ENCODE results near the gene MYO10. TPM values are rescaled to one million over a fixed set of nuclear protein-coding genes. Genes with fewer than 3 reads are reported as not detected.

Gene MYO10
- total RNA-seq, 2 donors from 2014 or later: 40.0 to 89.2 TPM

DNA sequence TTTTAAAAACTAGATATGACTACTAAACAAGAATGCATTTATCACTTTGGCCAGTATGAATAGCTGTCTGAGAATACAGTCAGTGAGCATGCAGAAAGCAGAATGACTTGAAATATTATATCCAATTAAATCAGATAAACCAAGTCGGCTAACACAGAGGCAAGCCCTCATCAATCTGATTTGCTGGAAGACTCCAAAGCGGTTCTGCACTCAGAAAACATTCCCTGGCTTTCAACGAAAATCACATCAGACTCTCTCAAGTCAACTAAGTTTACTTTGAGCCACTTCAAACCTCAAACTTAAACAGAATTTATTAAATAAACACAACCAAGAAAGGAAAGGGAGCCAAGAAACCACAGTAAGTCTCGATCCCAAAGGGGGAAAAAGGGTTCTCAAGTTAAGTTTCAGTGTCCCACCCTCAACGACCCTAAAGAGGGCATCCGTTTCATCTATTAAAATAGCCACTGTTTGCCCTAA, 1.4 kb downstream of the MYO10 start:
- TF ChIP-seq, protein P1, sequence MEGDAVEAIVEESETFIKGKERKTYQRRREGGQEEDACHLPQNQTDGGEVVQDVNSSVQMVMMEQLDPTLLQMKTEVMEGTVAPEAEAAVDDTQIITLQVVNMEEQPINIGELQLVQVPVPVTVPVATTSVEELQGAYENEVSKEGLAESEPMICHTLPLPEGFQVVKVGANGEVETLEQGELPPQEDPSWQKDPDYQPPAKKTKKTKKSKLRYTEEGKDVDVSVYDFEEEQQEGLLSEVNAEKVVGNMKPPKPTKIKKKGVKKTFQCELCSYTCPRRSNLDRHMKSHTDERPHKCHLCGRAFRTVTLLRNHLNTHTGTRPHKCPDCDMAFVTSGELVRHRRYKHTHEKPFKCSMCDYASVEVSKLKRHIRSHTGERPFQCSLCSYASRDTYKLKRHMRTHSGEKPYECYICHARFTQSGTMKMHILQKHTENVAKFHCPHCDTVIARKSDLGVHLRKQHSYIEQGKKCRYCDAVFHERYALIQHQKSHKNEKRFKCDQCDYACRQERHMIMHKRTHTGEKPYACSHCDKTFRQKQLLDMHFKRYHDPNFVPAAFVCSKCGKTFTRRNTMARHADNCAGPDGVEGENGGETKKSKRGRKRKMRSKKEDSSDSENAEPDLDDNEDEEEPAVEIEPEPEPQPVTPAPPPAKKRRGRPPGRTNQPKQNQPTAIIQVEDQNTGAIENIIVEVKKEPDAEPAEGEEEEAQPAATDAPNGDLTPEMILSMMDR (conservative IDR thresholded peaks at IDR 0.05): no peak
- 0% methylated on average over 4 to 6 of the region's 6 CpGs for WGBS, 2 experiments (ENCODE audit: insufficient coverage in 1 of 2, insufficient read length in 1 of 2)
- Histone ChIP-seq H3K9ac (ENCODE audit: extremely low read depth, low read length, poor library complexity, severe bottlenecking) (peak overlapping the region; percentile 90), H3K9me3 (ENCODE audit: control insufficient read depth, low read length) (no peaks in the 10 kb centered on the region), H3K27me3 (ENCODE audit: control insufficient read depth, insufficient read depth, low read length, poor library complexity, severe bottlenecking) (peaks cover 15% of the 10 kb centered on the region), H3K4me1 (ENCODE audit: control insufficient read depth, insufficient read depth, low read length) (peaks cover 4% of the 10 kb centered on the region), H3K4me3 (ENCODE audit: low read length) (peak overlapping the region; percentile 90), H3K27ac (ENCODE audit: low read depth, low read length) (no peak overlapping the region), H3K36me3 (ENCODE audit: control insufficient read depth, insufficient read depth, low read length) (peaks cover 15% of the 10 kb centered on the region)
- peak overlapping the region; percentile 85 for H3K27ac Mint-ChIP-seq
- peaks cover 59% of the 10 kb centered on the region for H3K4me1 Mint-ChIP-seq
- peaks cover 36% of the 10 kb centered on the region for H3K27me3 Mint-ChIP-seq (ENCODE audit: insufficient read depth)
- H3K4me3 Mint-ChIP-seq: peak overlapping the region; percentile 94
- DNase-seq: no peak
- no peaks in the 10 kb centered on the region for H3K9me3 Mint-ChIP-seq
- H3K36me3 Mint-ChIP-seq (ENCODE audit: low read depth): peaks cover 12% of the 10 kb centered on the region

DNA sequence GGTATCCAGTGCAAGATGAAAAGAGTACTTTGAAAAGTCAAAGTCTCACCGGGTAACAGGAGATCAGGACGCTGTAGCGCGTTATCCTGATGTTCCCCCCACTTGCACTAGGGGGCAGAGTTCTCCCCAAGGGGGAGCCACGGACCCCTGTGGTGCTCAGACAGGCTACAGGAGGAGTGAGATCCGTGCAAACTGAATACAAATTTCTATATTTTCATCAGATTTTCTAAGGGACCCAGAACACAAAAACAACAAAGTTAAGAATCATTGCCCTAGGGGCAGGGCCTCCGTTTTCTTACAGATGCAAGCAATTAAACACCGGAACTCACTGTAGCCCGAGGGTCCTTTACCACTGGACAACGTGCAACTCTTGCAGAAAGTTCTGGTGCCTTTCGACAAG, 2.0 kb downstream of the MYO10 start:
- Histone ChIP-seq H3K9ac (ENCODE audit: extremely low read depth, low read length, poor library complexity, severe bottlenecking) (peak overlapping the region; percentile 90), H3K4me1 (ENCODE audit: control insufficient read depth, insufficient read depth, low read length) (peaks cover 4% of the 10 kb centered on the region), H3K27ac (ENCODE audit: low read depth, low read length) (no peak overlapping the region), H3K9me3 (ENCODE audit: control insufficient read depth, low read length) (peaks cover 4% of the 10 kb centered on the region), H3K27me3 (ENCODE audit: control insufficient read depth, insufficient read depth, low read length, poor library complexity, severe bottlenecking) (peaks cover 15% of the 10 kb centered on the region), H3K4me3 (ENCODE audit: low read length) (peak overlapping the region; percentile 90), H3K36me3 (ENCODE audit: control insufficient read depth, insufficient read depth, low read length) (peaks cover 21% of the 10 kb centered on the region)
- TF ChIP-seq, protein P1 (conservative IDR thresholded peaks at IDR 0.05): peak; percentile 99
- H3K36me3 Mint-ChIP-seq (ENCODE audit: low read depth): peaks cover 18% of the 10 kb centered on the region
- H3K27me3 Mint-ChIP-seq (ENCODE audit: insufficient read depth): peaks cover 35% of the 10 kb centered on the region
- DNase-seq: peak; percentile 94
- peak overlapping the region; percentile 94 for H3K4me3 Mint-ChIP-seq
- H3K4me1 Mint-ChIP-seq: peaks cover 57% of the 10 kb centered on the region
- no peak overlapping the region for H3K27ac Mint-ChIP-seq
- 2 to 8% methylated on average over 8 to 11 of the region's 11 CpGs for WGBS, 2 experiments (ENCODE audit: insufficient coverage in 1 of 2, insufficient read length in 1 of 2)
- no peaks in the 10 kb centered on the region for H3K9me3 Mint-ChIP-seq

DNA sequence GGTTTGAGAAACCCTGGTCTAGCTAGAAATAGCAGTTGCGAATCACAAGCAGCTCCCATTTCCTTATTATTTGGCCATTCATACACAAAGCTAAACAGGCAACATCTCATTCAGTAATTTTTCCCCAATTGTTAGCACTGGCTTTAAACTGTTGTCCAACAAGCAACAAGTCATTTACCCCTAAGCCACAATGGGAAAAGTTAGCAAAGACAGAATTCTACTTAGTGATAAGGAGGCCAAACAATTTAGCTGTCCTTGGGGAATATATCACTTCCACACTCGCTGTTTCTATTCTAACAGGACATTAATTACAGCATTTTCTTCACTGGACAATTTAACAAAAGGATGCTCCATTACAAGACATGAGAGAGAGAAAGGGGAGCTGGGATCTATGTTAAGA, 2.8 kb downstream of the MYO10 start:
- peak overlapping the region; percentile 94 for H3K4me3 Mint-ChIP-seq
- no peak for DNase-seq
- Histone ChIP-seq H3K9ac (ENCODE audit: extremely low read depth, low read length, poor library complexity, severe bottlenecking) (peak overlapping the region; percentile 90), H3K9me3 (ENCODE audit: control insufficient read depth, low read length) (peaks cover 4% of the 10 kb centered on the region), H3K27me3 (ENCODE audit: control insufficient read depth, insufficient read depth, low read length, poor library complexity, severe bottlenecking) (peaks cover 15% of the 10 kb centered on the region), H3K27ac (ENCODE audit: low read depth, low read length) (no peak overlapping the region), H3K4me1 (ENCODE audit: control insufficient read depth, insufficient read depth, low read length) (peaks cover 4% of the 10 kb centered on the region), H3K4me3 (ENCODE audit: low read length) (peak overlapping the region; percentile 90), H3K36me3 (ENCODE audit: control insufficient read depth, insufficient read depth, low read length) (peaks cover 22% of the 10 kb centered on the region)
- TF ChIP-seq, protein P1 (conservative IDR thresholded peaks at IDR 0.05): no peak
- H3K27ac Mint-ChIP-seq: no peak overlapping the region
- H3K9me3 Mint-ChIP-seq: no peaks in the 10 kb centered on the region
- peaks cover 19% of the 10 kb centered on the region for H3K36me3 Mint-ChIP-seq (ENCODE audit: low read depth)
- peaks cover 51% of the 10 kb centered on the region for H3K4me1 Mint-ChIP-seq
- peaks cover 30% of the 10 kb centered on the region for H3K27me3 Mint-ChIP-seq (ENCODE audit: insufficient read depth)
- WGBS, 2 experiments (ENCODE audit: insufficient coverage in 1 of 2, insufficient read length in 1 of 2): 82% methylated on average over 2 of the region's 2 CpGs; no CpG with 5 or more reads in 1 of the 2 experiments

All from endodermal cell (in vitro differentiated cells).